Measurements from ENCODE around the gene AMZ1. TPM values are rescaled to one million over a fixed set of nuclear protein-coding genes. Genes with fewer than 3 reads are reported as not detected.
A peak's percentile ranks its signal among the peaks of the same experiment; 100 is the strongest.
"Not testable (repeated sequence)": the region's sequence is repeated elsewhere in the genome, so short reads cannot be mapped to it uniquely, and the experiment has no call there.

The AMZ1 gene
- total RNA-seq, 1 donor from 2014 or later: 0.35 TPM

GRCh38 chr7:2667843-2668242, 20.2 kb upstream of the AMZ1 start:
- no peak for DNase-seq (ENCODE audit: low spot score)

GRCh38 chr7:2668401-2668800, 19.6 kb upstream of the AMZ1 start:
- no peak for DNase-seq (ENCODE audit: low spot score)

GRCh38 chr7:2670171-2670570, 17.8 kb upstream of the AMZ1 start:
- no peak for DNase-seq (ENCODE audit: low spot score)

- peak; percentile 55 for DNase-seq (ENCODE audit: low spot score)
Observed at GRCh38 chr7:2670720-2671391, 17.1 kb upstream of the AMZ1 start.

GRCh38 chr7:2673214-2673613, 14.8 kb upstream of the AMZ1 start:
- DNase-seq (ENCODE audit: low spot score): not testable (repeated sequence)

GRCh38 chr7:2673934-2674333, 14.1 kb upstream of the AMZ1 start:
- DNase-seq (ENCODE audit: low spot score): no peak

- DNase-seq (ENCODE audit: low spot score): no peak
Observed at GRCh38 chr7:2675256-2675764, 12.7 kb upstream of the AMZ1 start.

- not testable (repeated sequence) for DNase-seq (ENCODE audit: low spot score)
Observed at GRCh38 chr7:2676576-2676975, 11.4 kb upstream of the AMZ1 start.

GRCh38 chr7:2678454-2678853, 9.5 kb upstream of the AMZ1 start:
- DNase-seq (ENCODE audit: low spot score): not testable (repeated sequence)

- DNase-seq (ENCODE audit: low spot score): not testable (repeated sequence)
Observed at GRCh38 chr7:2679135-2680127, 8.6 kb upstream of the AMZ1 start.

- DNase-seq (ENCODE audit: low spot score): no peak
Observed at GRCh38 chr7:2680256-2680655, 7.7 kb upstream of the AMZ1 start.

- DNase-seq (ENCODE audit: low spot score): peak; percentile 78
Observed at GRCh38 chr7:2680792-2681490, 7.1 kb upstream of the AMZ1 start.

- no peak for DNase-seq (ENCODE audit: low spot score)
Observed at GRCh38 chr7:2681929-2682799, 5.8 kb upstream of the AMZ1 start.

GRCh38 chr7:2684501-2684900, 3.5 kb upstream of the AMZ1 start:
- no peak for DNase-seq (ENCODE audit: low spot score)

- DNase-seq (ENCODE audit: low spot score): no peak
Observed at GRCh38 chr7:2686101-2686500, 1.9 kb upstream of the AMZ1 start.

- DNase-seq (ENCODE audit: low spot score): no peak
Observed at GRCh38 chr7:2687338-2687869, 598 bp upstream of the AMZ1 start.

GRCh38 chr7:2688409-2689342, 674 bp downstream of the AMZ1 start:
- no peak for DNase-seq (ENCODE audit: low spot score)

- no peak for DNase-seq (ENCODE audit: low spot score)
Observed at GRCh38 chr7:2689343-2689847, 1.4 kb downstream of the AMZ1 start.

- no peak for DNase-seq (ENCODE audit: low spot score)
Observed at GRCh38 chr7:2689951-2690705, 2.1 kb downstream of the AMZ1 start.

All from mucosa of gallbladder (tissue), 1 donor.